ENCODE data around the gene TRIM7. TPM values are rescaled to one million over a fixed set of nuclear protein-coding genes. Genes with fewer than 3 reads are reported as not detected.
A peak's percentile ranks its signal among the peaks of the same experiment; 100 is the strongest.

TRIM7 gene
- total RNA-seq, 2 experiments from 2014 or later, result 3.4 to 3.8 TPM

GRCh38 chr5:181192337-181193046 is 12.5 kb downstream of the TRIM7 start:
- H3K4me1 Mint-ChIP-seq (ENCODE audit: low read depth), result peaks cover 41% of the 10 kb centered on the region
- DNase-seq (peak in 1 of 14 experiments; percentile 41), ATAC-seq (ENCODE audit: poor library complexity) (no peak)
- ChIA-PET CTCF (interaction anchor here (1.3 to 2.2 kb wide), 3 partner anchors 14 to 55 kb away, joined by 5 to 12 read pairs (median 8); partner anchors contain the start of gene TRIM41), POLR2A (interaction anchor here (0.9 to 8.3 kb wide), 21 partner anchors 8 to 1569 kb away, joined by 3 to 292 read pairs (median 5); partner anchors contain the start of genes HNRNPH1, RACK1, TRIM41 and TRIM52)
- TF ChIP-seq CTCF (IDR thresholded peaks at IDR 0.05), result no peak
- Histone ChIP-seq H3K36me3 (ENCODE audit: insufficient read depth, low read length) (no peaks in the 10 kb centered on the region), H3K27ac (ENCODE audit: low read depth in 1 of 2, low read length in 2 of 2) (peak overlapping the region; percentile 52 to 62), H3K4me1 (ENCODE audit: insufficient read depth, low read length) (peaks cover 43% of the 10 kb centered on the region), H3K27me3 (ENCODE audit: control insufficient read depth in 1 of 2, insufficient read depth in 2 of 2, low read length in 2 of 2) (no peaks in the 10 kb centered on the region), H3K9me3 (ENCODE audit: control insufficient read depth in 1 of 2, insufficient read depth in 1 of 2, low read length in 2 of 2) (peaks cover 0 to 4% of the 10 kb centered on the region in 2 experiments), H3K4me3 (ENCODE audit: low read length) (peak overlapping the region; percentile 89)
- intact Hi-C loops (cut with DNase I, micrococcal nuclease), result no loop called here
- H3K27me3 Mint-ChIP-seq, result peaks cover 34% of the 10 kb centered on the region
- H3K36me3 Mint-ChIP-seq (ENCODE audit: low read depth), result peaks cover 53% of the 10 kb centered on the region
- peaks cover 4% of the 10 kb centered on the region for H3K9me3 Mint-ChIP-seq
- H3K27ac Mint-ChIP-seq, result peak overlapping the region; percentile 99
- peak overlapping the region; percentile 99 for H3K4me3 Mint-ChIP-seq

- H3K9me3 Mint-ChIP-seq, result peaks cover 4% of the 10 kb centered on the region
- no peaks in the 10 kb centered on the region for H3K27me3 ChIP-seq (ENCODE audit: control insufficient read depth in 1 of 2, insufficient read depth in 2 of 2, low read length in 2 of 2)
- POLR2A ChIA-PET, result interaction anchor here (0.9 to 8.3 kb wide), 21 partner anchors 13 to 1568 kb away, joined by 3 to 292 read pairs (median 5); partner anchors contain the start of genes HNRNPH1, RACK1, TRIM41 and TRIM52
- H3K36me3 ChIP-seq (ENCODE audit: insufficient read depth, low read length), result no peaks in the 10 kb centered on the region
- peaks cover 46% of the 10 kb centered on the region for H3K4me1 ChIP-seq (ENCODE audit: insufficient read depth, low read length)
- H3K4me3 Mint-ChIP-seq, result peak overlapping the region; percentile 99
- ATAC-seq (ENCODE audit: poor library complexity), result peak; percentile 45
- H3K4me3 ChIP-seq (ENCODE audit: low read length), result peak overlapping the region; percentile 89
- H3K27me3 Mint-ChIP-seq, result peaks cover 35% of the 10 kb centered on the region
- H3K36me3 Mint-ChIP-seq (ENCODE audit: low read depth), result peaks cover 59% of the 10 kb centered on the region
- TF ChIP-seq CTCF (IDR thresholded peaks at IDR 0.05), result no peak
- H3K27ac ChIP-seq (ENCODE audit: low read depth in 1 of 2, low read length in 2 of 2), result peak overlapping the region; percentile 52 to 62
- H3K4me1 Mint-ChIP-seq (ENCODE audit: low read depth), result peaks cover 47% of the 10 kb centered on the region
- peak; percentile 88 to 99 (median 96) for DNase-seq
- intact Hi-C loops (cut with DNase I, micrococcal nuclease), result loop anchor here (1.0 kb wide), 6 partner anchors 15 to 70 kb away; partner anchors contain the start of gene TRIM52 (in 1 of the 2)
- CTCF ChIA-PET, result interaction anchor here (0.9 to 2.2 kb wide), 4 partner anchors 15 to 56 kb away, joined by 3 to 12 read pairs (median 6); partner anchors contain the start of gene TRIM41
- H3K9me3 ChIP-seq (ENCODE audit: control insufficient read depth in 1 of 2, insufficient read depth in 1 of 2, low read length in 2 of 2), result peaks cover 0 to 7% of the 10 kb centered on the region in 2 experiments
- H3K27ac Mint-ChIP-seq, result peak overlapping the region; percentile 99
Observed at GRCh38 chr5:181191526-181192336, 13.3 kb downstream of the TRIM7 start.

All from CD4-positive, alpha-beta T cell (primary cell).